HG03342 (cell line): Measurements from ENCODE around the gene BMP6.

Experiments
- ATAC-seq: cut with Tn5 transposase; IDR thresholded peaks from one replicate; pipeline ENCODE4 v1.9.1; 2021; ENCODE audit warnings: mild to moderate bottlenecking, moderate library complexity; ENCODE audit not compliant: unreplicated experiment

The BMP6 gene

DNA sequence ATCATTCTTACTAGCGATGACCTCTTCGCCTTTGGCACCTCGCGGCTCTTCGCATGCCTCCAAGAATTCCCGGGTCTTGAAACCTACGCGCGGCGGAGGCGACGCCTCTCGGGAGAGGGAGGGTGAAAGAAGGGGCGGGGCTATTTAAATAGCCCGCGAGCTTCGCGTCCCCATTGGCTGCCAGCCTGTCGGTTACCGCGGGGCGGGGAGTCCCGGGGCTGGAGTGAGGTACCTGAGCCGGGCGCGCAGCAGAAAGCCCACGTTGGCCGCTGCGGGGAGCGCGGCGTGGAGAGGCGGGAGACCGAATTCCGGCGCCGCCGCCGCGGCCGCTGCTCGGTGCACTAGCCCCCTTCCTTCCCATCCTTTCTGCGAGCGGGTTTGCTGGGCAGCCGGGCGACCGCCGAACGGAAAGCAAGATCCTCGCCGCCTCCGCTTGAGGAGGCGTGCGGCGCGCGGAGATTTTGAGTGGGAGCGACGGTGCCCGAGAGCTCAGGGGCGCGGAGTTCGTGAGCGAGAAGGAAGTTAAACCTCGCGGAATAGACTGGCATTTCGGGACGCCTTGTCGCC lies at the start of gene BMP6:
TSS of gene BMP6 (plus strand) at position 251 of the 567 bp plus-strand sequence. CDS start 857 bp downstream, outside the sequence.
- peak; percentile 78 for ATAC-seq

GRCh38 chr6:7677229-7677628 lies 48.7 kb upstream of the BMP6 start:
- ATAC-seq: no peak

DNA sequence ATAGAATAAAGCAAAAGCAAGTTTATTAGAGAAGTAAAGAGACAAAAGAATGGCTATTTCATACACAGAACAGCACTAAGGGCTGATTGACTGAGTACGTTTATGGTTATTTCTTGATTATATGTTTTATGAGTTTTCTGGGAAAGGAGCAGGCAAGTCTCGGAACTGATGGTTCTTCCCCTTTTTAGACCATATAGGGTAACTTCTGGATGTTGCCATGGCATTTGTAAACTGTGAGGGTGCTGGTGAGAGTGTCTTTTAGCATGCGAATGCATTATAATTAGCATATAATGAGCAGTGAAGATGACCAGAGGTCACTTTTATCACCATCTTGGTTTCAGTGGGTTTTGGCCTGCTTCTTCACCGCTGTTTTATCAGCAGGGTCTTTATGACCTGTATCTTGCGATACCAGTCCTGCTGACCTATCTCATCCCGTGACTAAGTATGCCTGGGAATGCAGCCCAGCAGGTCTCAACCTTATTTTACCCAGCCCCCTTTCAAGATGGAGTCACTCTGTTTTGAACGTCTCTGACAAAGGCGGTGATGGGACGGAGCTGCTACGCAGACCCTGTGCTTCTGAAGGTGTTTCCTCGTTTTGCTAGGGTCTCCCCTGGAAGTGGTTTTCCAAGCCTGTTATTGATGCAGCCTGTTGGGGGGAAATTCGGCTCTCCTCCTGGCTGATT lies 45.4 kb upstream of the BMP6 start:
- ATAC-seq: no peak

GRCh38 chr6:7681449-7681848 lies 44.5 kb upstream of the BMP6 start:
- no peak for ATAC-seq

DNA sequence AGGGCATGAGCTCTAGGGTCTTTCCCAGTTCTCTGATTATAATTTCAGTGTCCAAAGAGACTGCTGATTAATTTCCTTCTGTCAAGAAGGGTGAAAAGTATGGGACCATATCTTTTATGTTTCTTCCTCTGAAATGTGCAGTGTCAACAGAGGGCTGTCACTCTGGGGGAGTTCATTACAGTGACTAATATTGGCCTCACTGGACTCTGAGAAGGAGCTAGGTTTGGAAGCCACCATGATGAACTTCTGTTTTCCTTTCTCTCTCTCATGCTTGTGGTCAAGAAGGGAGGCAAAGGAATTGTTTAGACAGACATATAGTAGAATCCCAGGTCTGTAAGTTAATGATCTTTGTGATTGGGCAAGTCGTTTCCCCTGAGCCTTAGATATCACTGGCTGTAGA lies 41.8 kb upstream of the BMP6 start:
- no peak for ATAC-seq

DNA sequence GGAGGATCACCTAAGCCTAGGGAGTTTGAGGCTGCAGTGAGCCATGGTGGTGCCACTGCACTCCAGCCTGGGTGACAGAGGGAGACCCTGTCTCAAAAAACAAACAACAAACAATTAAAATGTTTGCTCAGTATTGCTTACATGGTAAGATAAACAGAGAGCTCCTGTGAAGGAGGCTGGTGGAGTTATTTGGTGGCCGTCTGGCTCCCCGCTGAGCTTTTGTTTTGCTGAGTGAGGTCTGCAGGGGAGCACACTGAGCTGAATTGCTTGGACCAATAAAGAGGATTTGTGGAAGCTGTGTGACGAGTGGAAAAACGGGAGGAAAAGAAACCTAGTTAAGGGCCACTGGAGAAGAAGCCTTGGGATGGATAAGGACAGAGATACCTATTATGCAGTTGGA lies 41.1 kb upstream of the BMP6 start:
- ATAC-seq: no peak

- ATAC-seq: no peak
Measured at GRCh38 chr6:7685276-7685675, 40.6 kb upstream of the BMP6 start.

GRCh38 chr6:7687145-7688111 lies 38.5 kb upstream of the BMP6 start:
- no peak for ATAC-seq

- no peak for ATAC-seq
Measured at GRCh38 chr6:7691021-7691420, 34.9 kb upstream of the BMP6 start.

- no peak for ATAC-seq
Measured at GRCh38 chr6:7691675-7692452, 34.0 kb upstream of the BMP6 start.

GRCh38 chr6:7692453-7692784 lies 33.5 kb upstream of the BMP6 start:
- ATAC-seq: no peak

DNA sequence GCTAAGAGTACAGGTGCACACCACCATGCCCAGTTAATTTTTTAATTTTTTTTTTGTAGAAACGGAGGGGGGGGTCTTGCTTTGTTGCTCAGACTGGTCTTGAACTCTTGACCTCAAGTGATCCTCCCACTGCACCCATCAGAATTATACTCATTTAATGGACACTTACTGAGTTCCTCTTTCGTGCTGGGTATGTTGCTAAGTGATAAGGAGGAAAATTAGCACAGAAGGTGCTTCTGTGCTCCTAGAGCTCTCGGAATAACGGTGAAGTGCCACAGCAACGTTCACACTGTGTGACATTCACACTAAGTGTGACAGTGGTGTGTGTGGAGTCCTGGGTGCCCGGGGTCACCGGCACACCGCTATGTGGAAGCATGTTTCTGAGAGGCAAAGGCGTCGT lies 32.1 kb upstream of the BMP6 start:
- ATAC-seq: no peak

GRCh38 chr6:7696061-7696460 lies 29.8 kb upstream of the BMP6 start:
- no peak for ATAC-seq

DNA sequence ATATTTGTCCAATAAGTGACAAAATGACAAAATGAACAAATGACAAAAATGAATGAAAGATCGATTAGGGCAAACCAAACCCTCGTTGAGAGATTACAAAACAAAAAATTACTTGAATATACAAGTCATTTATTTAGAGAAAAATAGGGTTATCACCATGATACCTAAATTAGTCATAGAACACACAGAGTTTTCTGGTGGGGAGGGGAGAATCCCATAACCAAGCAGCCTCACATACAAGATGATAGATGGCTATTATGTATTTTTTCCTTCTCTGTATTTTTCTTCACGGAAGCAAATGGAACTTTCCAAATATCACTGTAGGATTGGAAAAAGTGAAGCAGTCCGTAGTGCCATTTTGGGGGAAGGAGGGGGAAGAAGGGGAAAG lies 28.5 kb upstream of the BMP6 start:
- ATAC-seq: no peak

GRCh38 chr6:7697820-7698623 lies 27.9 kb upstream of the BMP6 start:
- no peak for ATAC-seq

GRCh38 chr6:7701212-7701834 lies 24.6 kb upstream of the BMP6 start:
- ATAC-seq: no peak

- ATAC-seq: no peak
Measured at GRCh38 chr6:7703148-7703680, 22.7 kb upstream of the BMP6 start.

DNA sequence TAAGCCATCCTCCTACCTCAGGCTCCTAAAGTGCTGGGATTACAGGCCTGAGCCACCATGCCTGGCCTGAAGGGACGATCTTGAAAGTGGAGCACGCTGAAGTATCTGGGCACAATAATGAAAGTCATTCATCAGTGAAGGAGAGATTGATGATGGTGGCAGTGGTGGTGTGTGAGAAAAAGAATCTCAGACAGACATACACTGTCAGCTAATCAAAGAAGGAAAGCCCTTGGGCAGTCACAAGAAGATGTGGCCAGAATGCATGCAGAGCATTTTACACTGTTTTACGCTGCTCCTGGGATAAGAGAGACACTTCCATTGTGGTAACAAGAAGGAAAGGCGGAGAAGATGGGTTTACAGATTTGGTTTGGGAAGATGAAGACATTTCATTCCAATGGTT lies 20.4 kb upstream of the BMP6 start:
- no peak for ATAC-seq

DNA sequence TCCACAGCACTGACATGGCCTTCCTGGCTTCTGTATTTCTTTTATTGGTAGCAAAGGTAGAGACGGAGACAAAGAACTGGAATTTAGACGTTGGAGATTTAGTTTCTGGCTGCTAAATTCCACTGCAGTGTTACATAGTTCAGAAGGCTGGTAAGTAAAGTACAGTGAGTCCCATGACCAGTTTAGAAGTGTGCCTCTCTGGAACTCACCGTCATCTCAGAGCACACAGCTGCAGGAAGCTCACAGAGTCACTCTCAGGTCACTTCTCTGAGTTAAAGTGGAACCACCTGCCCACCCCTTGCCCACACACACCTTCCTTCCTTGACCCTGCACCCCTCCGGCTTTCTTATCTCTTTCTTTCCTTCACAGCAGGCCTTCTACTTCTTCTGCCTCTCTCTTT lies 19.6 kb upstream of the BMP6 start:
- ATAC-seq: no peak

DNA sequence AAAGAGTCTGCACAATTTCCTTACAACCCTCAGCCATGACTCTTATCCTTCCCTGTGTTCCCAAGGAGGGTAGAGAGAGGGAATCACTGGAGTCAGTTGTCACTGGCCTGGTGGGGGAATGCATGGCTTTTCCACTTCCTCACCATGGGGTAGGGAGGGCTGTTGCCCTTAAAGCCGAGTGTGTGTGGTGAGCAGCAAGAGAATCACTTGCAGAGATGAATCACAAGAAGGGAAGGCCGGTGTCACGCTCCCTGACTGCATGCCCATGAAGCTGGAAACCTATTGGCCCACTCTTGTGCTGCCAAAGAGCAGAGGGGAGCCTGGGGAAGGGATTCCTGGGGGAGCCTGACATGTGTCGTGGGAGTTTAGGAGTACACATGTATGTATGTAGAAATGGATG lies 18.1 kb upstream of the BMP6 start:
- ATAC-seq: no peak
